GM23248 (cell line): ENCODE measurements around the gene TIGD7. TPM values are rescaled to one million over a fixed set of nuclear protein-coding genes. Genes with fewer than 3 reads are reported as not detected.

Experiments used
- DNase-seq: peaks from one replicate; pipeline ENCODE4 v3.0.0-alpha.2; 2015
- H2AFZ ChIP-seq: fragments of 200-600 bp; sonication (generic); 2 replicates; pipeline ENCODE4 v1.6.1; 2016; ENCODE audit warnings: antibody characterized with exemption
- H3F3A ChIP-seq: fragments of 200-600 bp; sonication (generic); 2 replicates; pipeline ENCODE4 v1.6.1; 2016; ENCODE audit warnings: mild to moderate bottlenecking, antibody characterized with exemption, mixed run types; ENCODE audit not compliant: insufficient read depth
- H3K27ac ChIP-seq: fragments of 200-600 bp; sonication (generic); 2 replicates; pipeline ENCODE4 v1.5.1; 2016; ENCODE audit warnings: mild to moderate bottlenecking
- H3K27me3 ChIP-seq: fragments of 200-600 bp; sonication (generic); replicated peaks from 2 replicates; pipeline ENCODE4 v1.6.1; 2016; ENCODE audit warnings: mild to moderate bottlenecking; ENCODE audit not compliant: insufficient read depth
- H3K36me3 ChIP-seq: fragments of 200-600 bp; sonication (generic); 2 replicates; pipeline ENCODE4 v1.6.1; 2016; ENCODE audit warnings: low read depth, mild to moderate bottlenecking
- H3K4me1 ChIP-seq: fragments of 200-600 bp; sonication (generic); 2 replicates; pipeline ENCODE4 v1.6.1; 2016; ENCODE audit warnings: mild to moderate bottlenecking; ENCODE audit not compliant: insufficient read depth
- H3K4me2 ChIP-seq: fragments of 200-600 bp; sonication (generic); one replicate; pipeline ENCODE4 v1.6.1; 2016; ENCODE audit warnings: mild to moderate bottlenecking; ENCODE audit not compliant: unreplicated experiment
- H3K4me3 ChIP-seq: fragments of 200-600 bp; sonication (generic); 2 replicates; pipeline ENCODE4 v1.5.1; 2016; ENCODE audit warnings: mild to moderate bottlenecking
- H3K79me2 ChIP-seq: fragments of 200-600 bp; sonication (generic); 2 replicates; pipeline ENCODE4 v1.6.1; 2016; ENCODE audit warnings: mild to moderate bottlenecking; ENCODE audit not compliant: insufficient read depth
- H3K9ac ChIP-seq: fragments of 200-600 bp; sonication (generic); 2 replicates; pipeline ENCODE4 v1.6.1; 2016; ENCODE audit warnings: mild to moderate bottlenecking
- H3K9me2 ChIP-seq: fragments of 200-600 bp; sonication (generic); 2 replicates; pipeline ENCODE4 v1.6.1; 2016; ENCODE audit warnings: mixed run types, mild to moderate bottlenecking, moderate library complexity; ENCODE audit not compliant: insufficient read depth
- H3K9me3 ChIP-seq: fragments of 200-600 bp; sonication (generic); one replicate; pipeline ENCODE4 v1.6.1; 2017; ENCODE audit warnings: low read depth
- H4K20me1 ChIP-seq: fragments of 200-600 bp; sonication (generic); 2 replicates; pipeline ENCODE4 v1.6.0; 2016; ENCODE audit not compliant: insufficient read depth
- EZH2 ChIP-seq: fragments of 200-600 bp; sonication (generic); IDR thresholded peaks from 2 replicates; pipeline ENCODE4 v1.6.1; 2018; ENCODE audit warnings: antibody characterized with exemption, mild to moderate bottlenecking; ENCODE audit not compliant: insufficient read depth, poor library complexity, severe bottlenecking
- EZH2phosphoT487 ChIP-seq: fragments of 200-600 bp; sonication (generic); IDR thresholded peaks from 2 replicates; pipeline ENCODE4 v1.6.1; 2018; ENCODE audit warnings: antibody characterized with exemption, moderate library complexity, mild to moderate bottlenecking, low read depth; ENCODE audit not compliant: insufficient read depth
- WGBS, 2 experiments: methylation state at CpG; one replicate each; pipeline ENCODE4 v1.1.6; 2015 to 2017; ENCODE audit warnings: low lambda C conversion rate in 2 of 2, low coverage in 1 of 2; ENCODE audit errors: missing lambda C conversion rate in 2 of 2; 5-methylcytosine and 5-hydroxymethylcytosine counted together
- in situ Hi-C: fragments of 300-500 bp; cut with MboI; formaldehyde crosslinking; loops from 2 replicates; pipeline ENCODE4 v1.15.0; 2020
- polyA plus RNA-seq: library from polyadenylated mRNA; unstranded; fragments of >200 nt; fragmentation: Nextera tagmentation; extraction: Ambion mirVana; gene quantifications from 2 replicates; pipeline ENCODE4 v1.2.1, GENCODE V29; 2016
- total RNA-seq: library from RNA; depleted of rRNA; stranded (reverse); fragments of >200 nt; shearing (Covaris generic); gene quantifications from 2 replicates; pipeline ENCODE4 v1.2.3, GENCODE V29; 2014

Gene TIGD7
- total and polyA plus RNA-seq, 2 experiments from 2014 or later: 4.9 to 5.3 TPM

DNA sequence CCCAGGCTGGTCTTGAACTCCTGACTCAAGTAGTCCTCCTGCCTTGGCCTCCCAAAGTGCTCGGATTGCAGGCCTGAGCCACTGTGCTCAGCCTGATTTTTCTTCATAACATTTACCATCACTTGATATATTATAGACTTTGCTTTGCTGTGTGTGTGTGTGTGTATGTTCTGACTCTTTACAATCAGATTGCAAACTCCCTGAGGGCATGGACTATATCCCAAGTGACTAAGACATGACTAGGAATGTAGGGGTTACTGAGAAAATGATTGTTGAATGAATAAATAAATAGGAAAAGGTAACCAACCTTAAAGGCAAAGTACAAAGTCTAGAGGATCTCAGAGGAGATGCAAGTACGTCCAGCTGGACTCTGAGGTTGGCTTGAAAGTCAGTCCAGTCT is 40.8 kb upstream of the TIGD7 start:
- no peaks in the 10 kb centered on the region for H3K27me3 ChIP-seq
- 16 to 23% methylated on average over 2 of the region's 2 CpGs for WGBS, 2 experiments

DNA sequence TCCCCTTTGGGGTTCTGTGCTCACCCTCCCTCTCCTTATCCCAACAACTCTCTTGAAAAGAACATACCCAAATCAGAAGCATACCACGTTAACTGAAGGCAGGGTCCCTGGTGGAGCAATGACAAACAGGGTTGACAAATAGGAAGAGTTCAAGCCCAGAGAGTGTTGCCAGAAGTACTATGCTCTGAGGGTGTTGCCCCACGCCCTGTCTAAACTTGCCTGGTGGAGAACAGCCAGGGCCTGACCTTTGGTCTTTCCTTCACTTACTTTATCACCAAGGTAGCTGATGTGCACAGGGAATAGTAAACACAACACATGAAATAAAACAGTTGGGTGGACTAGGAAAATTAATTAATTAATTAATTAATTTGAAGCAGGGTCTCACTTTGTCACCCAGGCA is 23.4 kb upstream of the TIGD7 start:
- H3K27ac ChIP-seq: no peak overlapping the region
- no peaks in the 10 kb centered on the region for H3K9me3 ChIP-seq
- H3K9me2 ChIP-seq: no peaks in the 10 kb centered on the region
- no peaks in the 10 kb centered on the region for H3F3A ChIP-seq
- no peaks in the 10 kb centered on the region for H3K36me3 ChIP-seq
- H3K27me3 ChIP-seq: no peaks in the 10 kb centered on the region
- 19 to 24% methylated on average over 2 of the region's 2 CpGs for WGBS, 2 experiments
- DNase-seq: no peak
- TF ChIP-seq EZH2 (no peak), EZH2phosphoT487 (no peak)
- no peak overlapping the region for H3K4me3 ChIP-seq
- H3K4me2 ChIP-seq: no peak overlapping the region
- H2AFZ ChIP-seq: no peak overlapping the region
- no peaks in the 10 kb centered on the region for H3K4me1 ChIP-seq
- no peaks in the 10 kb centered on the region for H4K20me1 ChIP-seq
- H3K79me2 ChIP-seq: no peaks in the 10 kb centered on the region
- in situ Hi-C loops: no loop called here
- H3K9ac ChIP-seq: no peak overlapping the region

More for the DNA sequence above, 40.8 kb upstream of the TIGD7 start:
- Histone ChIP-seq H3K36me3 (no peaks in the 10 kb centered on the region), H4K20me1 (no peaks in the 10 kb centered on the region), H3K9me3 (no peaks in the 10 kb centered on the region), H3F3A (no peaks in the 10 kb centered on the region), H3K4me2 (no peak overlapping the region), H2AFZ (no peak overlapping the region), H3K9ac (no peak overlapping the region), H3K4me1 (no peaks in the 10 kb centered on the region), H3K79me2 (no peaks in the 10 kb centered on the region), H3K27ac (no peak overlapping the region), H3K9me2 (no peaks in the 10 kb centered on the region), H3K4me3 (no peak overlapping the region)
- in situ Hi-C loops: no loop called here
- no peak for DNase-seq
- TF ChIP-seq EZH2 (no peak), EZH2phosphoT487 (no peak)

DNA sequence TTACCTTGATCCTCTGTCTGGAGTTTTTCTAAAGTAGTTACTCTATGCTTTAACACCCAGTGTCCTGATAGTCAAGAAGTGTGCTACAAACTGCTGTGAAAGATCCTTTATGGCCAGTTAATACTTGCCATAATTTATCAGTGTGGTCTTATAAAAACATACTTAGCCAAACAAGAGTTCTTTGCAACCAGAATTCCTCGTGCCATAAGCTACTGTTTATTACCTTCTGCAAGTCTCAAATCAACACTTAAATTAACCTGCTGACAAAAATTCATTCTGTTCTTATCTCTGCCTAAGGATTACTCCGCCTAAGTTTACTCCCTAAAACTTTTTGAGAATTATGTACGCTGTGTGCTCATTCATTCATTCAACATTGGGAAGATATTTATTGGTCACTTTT is 22.9 kb upstream of the TIGD7 start:
- WGBS, 2 experiments: 24 to 28% methylated on average over 3 of the region's 3 CpGs

DNA sequence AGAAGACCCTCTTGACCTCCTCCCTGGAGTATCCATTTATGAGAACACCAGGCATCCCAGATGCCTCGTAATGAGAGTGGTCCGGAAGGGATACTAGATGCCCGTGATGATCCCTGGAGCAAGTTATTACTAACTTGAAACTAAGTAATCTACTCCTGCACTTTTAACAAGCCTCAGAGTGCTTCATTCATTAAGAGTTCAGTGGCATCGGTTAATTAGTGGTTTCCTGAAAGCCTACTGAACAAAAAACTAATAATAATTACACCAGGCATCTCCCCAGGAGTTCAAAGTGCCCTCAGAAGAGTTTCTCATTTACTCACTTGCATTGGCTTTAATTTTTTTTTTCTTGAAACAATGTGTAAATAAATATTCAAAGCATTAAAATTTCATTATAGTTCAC is 22.3 kb upstream of the TIGD7 start:
- Histone ChIP-seq H3K27me3 (no peaks in the 10 kb centered on the region), H3K4me2 (no peak overlapping the region), H3K27ac (no peak overlapping the region), H4K20me1 (no peaks in the 10 kb centered on the region), H3F3A (no peaks in the 10 kb centered on the region), H3K4me3 (no peak overlapping the region), H3K9me2 (no peaks in the 10 kb centered on the region), H2AFZ (no peak overlapping the region), H3K9ac (no peak overlapping the region), H3K9me3 (no peaks in the 10 kb centered on the region), H3K4me1 (no peaks in the 10 kb centered on the region), H3K36me3 (no peaks in the 10 kb centered on the region), H3K79me2 (no peaks in the 10 kb centered on the region)
- TF ChIP-seq EZH2: no peak
- no peak for TF ChIP-seq EZH2phosphoT487
- in situ Hi-C loops: no loop called here
- DNase-seq: no peak
- 38 to 47% methylated on average over 4 of the region's 4 CpGs for WGBS, 2 experiments

More for the DNA sequence above, 22.9 kb upstream of the TIGD7 start:
- in situ Hi-C loops: no loop called here
- Histone ChIP-seq H3K27ac (no peak overlapping the region), H3K4me1 (no peaks in the 10 kb centered on the region), H3K4me2 (no peak overlapping the region), H3K79me2 (no peaks in the 10 kb centered on the region), H3K9me3 (no peaks in the 10 kb centered on the region), H3K4me3 (no peak overlapping the region), H4K20me1 (no peaks in the 10 kb centered on the region), H3K27me3 (no peaks in the 10 kb centered on the region), H3K9ac (no peak overlapping the region), H2AFZ (no peak overlapping the region), H3F3A (no peaks in the 10 kb centered on the region), H3K9me2 (no peaks in the 10 kb centered on the region), H3K36me3 (no peaks in the 10 kb centered on the region)
- DNase-seq: no peak
- TF ChIP-seq EZH2: no peak
- TF ChIP-seq EZH2phosphoT487: no peak

DNA sequence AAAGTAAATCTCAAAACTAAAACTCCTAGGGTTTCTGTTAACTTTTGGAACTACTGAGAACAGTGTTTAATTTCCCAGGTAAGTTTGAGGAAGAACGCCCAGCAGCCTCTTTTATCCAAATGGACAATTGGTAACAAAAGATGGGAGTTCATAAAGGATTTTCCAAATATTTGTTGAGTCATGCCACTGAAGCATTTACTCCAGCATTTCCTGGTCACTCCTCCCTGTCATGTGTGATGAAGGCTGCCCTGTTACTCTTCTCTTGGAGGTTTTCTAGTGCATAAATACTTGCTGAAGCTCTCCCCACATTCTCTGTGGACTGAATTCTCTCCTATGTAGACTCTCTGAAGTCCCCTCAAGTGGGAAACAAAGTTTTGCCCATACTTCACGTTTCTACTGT is 16.6 kb upstream of the TIGD7 start:
- Histone ChIP-seq H3K4me3 (no peak overlapping the region), H3K9me3 (peaks cover 22% of the 10 kb centered on the region), H3K9ac (no peak overlapping the region), H4K20me1 (no peaks in the 10 kb centered on the region), H3K27me3 (no peaks in the 10 kb centered on the region), H3K27ac (no peak overlapping the region), H2AFZ (no peak overlapping the region), H3K4me1 (no peaks in the 10 kb centered on the region), H3K4me2 (no peak overlapping the region), H3K79me2 (no peaks in the 10 kb centered on the region), H3K36me3 (peaks cover 25% of the 10 kb centered on the region), H3F3A (0 out of 2 replicates have a peak, but pooled peaks cover 7% of the 10 kb centered on the region), H3K9me2 (no peaks in the 10 kb centered on the region)
- DNase-seq: no peak
- no peak for TF ChIP-seq EZH2phosphoT487
- TF ChIP-seq EZH2: no peak
- 67 to 81% methylated on average over 2 of the region's 2 CpGs for WGBS, 2 experiments
- in situ Hi-C loops: no loop called here
